HEK293 (cell line): ENCODE measurements around the gene IRF2.

Experiments
- CTCF ChIA-PET: fragments of 350-600 bp; formaldehyde crosslinking; extraction: SDS; loops from one replicate; lab custom pipeline; 2021; ENCODE audit warnings: antibody characterized with exemption; lab: Yijun Ruan, JAX
- POLR2A ChIA-PET: fragments of 300-600 bp; formaldehyde crosslinking; extraction: SDS; loops from one replicate; lab custom pipeline; 2020; ENCODE audit warnings: antibody characterized with exemption, inconsistent platforms; lab: Yijun Ruan, JAX
- H3K27ac ChIP-seq: fragments of 200-500 bp; sonication (Bioruptor generic); 2 replicates; pipeline ENCODE4 v1.5.1; 2014; ENCODE audit warnings: low read depth, low read length, control low read depth, inconsistent platforms; ENCODE audit errors: extremely low read depth
- H3K36me3 ChIP-seq, 2 experiments: fragments of 200-500 bp in 1 of 2; sonication (Bioruptor generic) in 1 of 2; 1 replicate in 1 of 2; 2 replicates in 1 of 2; pipeline ENCODE4 v1.5.1; 2014 to 2017; ENCODE audit warnings: inconsistent platforms in 2 of 2, low read length in 2 of 2; ENCODE audit not compliant: control insufficient read depth in 2 of 2, insufficient read depth in 1 of 2
- H3K4me1 ChIP-seq: fragments of 200-500 bp; sonication (Bioruptor generic); 2 replicates; pipeline ENCODE4 v1.5.1; 2014; ENCODE audit warnings: mild to moderate bottlenecking, low read length, inconsistent platforms; ENCODE audit not compliant: control insufficient read depth, insufficient read depth
- H3K4me3 ChIP-seq: 2 replicates; pipeline ENCODE4 v1.5.1; 2011; ENCODE audit warnings: low read depth, mild to moderate bottlenecking, control low read depth, low read length, moderate library complexity
- H3K9me3 ChIP-seq: fragments of 200-500 bp; sonication (Bioruptor generic); 2 replicates; pipeline ENCODE4 v1.5.1; 2014; ENCODE audit warnings: low read depth, low read length, inconsistent platforms; ENCODE audit not compliant: control insufficient read depth, insufficient read depth
- BCL11A ChIP-seq: fragments of 450-650 bp; formaldehyde crosslinking; IDR thresholded peaks from 2 replicates; pipeline ENCODE4 v1.5.1; 2016; ENCODE audit warnings: low read depth, missing biosample characterization, missing genetic modification characterization
- EGR2 ChIP-seq: fragments of 450-650 bp; formaldehyde crosslinking; IDR thresholded peaks from 2 replicates; pipeline ENCODE4 v1.5.1; 2016; ENCODE audit warnings: low read depth, missing biosample characterization, missing genetic modification characterization
- KLF9 ChIP-seq: fragments of 450-650 bp; formaldehyde crosslinking; IDR thresholded peaks from 2 replicates; pipeline ENCODE4 v1.5.1; 2016; ENCODE audit warnings: missing biosample characterization, missing genetic modification characterization, low read depth
- PRDM6 ChIP-seq: fragments of 450-650 bp; formaldehyde crosslinking; IDR thresholded peaks from 2 replicates; pipeline ENCODE4 v1.5.1; 2017; ENCODE audit warnings: missing biosample characterization, missing genetic modification characterization
- RBAK ChIP-seq: fragments of 450-650 bp; formaldehyde crosslinking; IDR thresholded peaks from 2 replicates; pipeline ENCODE4 v1.5.1; 2016; ENCODE audit warnings: missing biosample characterization, missing genetic modification characterization
- SP3 ChIP-seq: fragments of 450-650 bp; formaldehyde crosslinking; IDR thresholded peaks from 2 replicates; pipeline ENCODE4 v1.5.1; 2016; ENCODE audit warnings: missing biosample characterization, missing genetic modification characterization
- ZBTB10 ChIP-seq: fragments of 450-650 bp; formaldehyde crosslinking; IDR thresholded peaks from 2 replicates; pipeline ENCODE4 v1.5.1; 2016; ENCODE audit warnings: missing biosample characterization, missing genetic modification characterization
- ZBTB44 ChIP-seq: fragments of 450-650 bp; IDR thresholded peaks from 2 replicates; pipeline ENCODE4 v1.5.1; 2018; ENCODE audit warnings: missing biosample characterization, mild to moderate bottlenecking, missing genetic modification characterization
- ZFP37 ChIP-seq: fragments of 450-650 bp; formaldehyde crosslinking; IDR thresholded peaks from 2 replicates; pipeline ENCODE4 v1.5.1; 2016; ENCODE audit warnings: missing biosample characterization, missing genetic modification characterization
- ZNF121 ChIP-seq: fragments of 450-650 bp; formaldehyde crosslinking; IDR thresholded peaks from 2 replicates; pipeline ENCODE4 v1.5.1; 2016; ENCODE audit warnings: missing biosample characterization, missing genetic modification characterization
- ZNF16 ChIP-seq: fragments of 450-650 bp; formaldehyde crosslinking; IDR thresholded peaks from 2 replicates; pipeline ENCODE4 v1.5.1; 2016; ENCODE audit warnings: low read depth, missing biosample characterization, missing genetic modification characterization
- ZNF169 ChIP-seq: fragments of 450-650 bp; formaldehyde crosslinking; IDR thresholded peaks from 2 replicates; pipeline ENCODE4 v1.5.1; 2016; ENCODE audit warnings: missing biosample characterization, missing genetic modification characterization
- ZNF214 ChIP-seq: fragments of 450-650 bp; formaldehyde crosslinking; IDR thresholded peaks from 2 replicates; pipeline ENCODE4 v1.5.1; 2017; ENCODE audit warnings: missing biosample characterization, mild to moderate bottlenecking, missing genetic modification characterization, borderline replicate concordance
- ZNF324 ChIP-seq: fragments of 450-650 bp; formaldehyde crosslinking; IDR thresholded peaks from 2 replicates; pipeline ENCODE4 v1.5.1; 2016; ENCODE audit warnings: missing biosample characterization, missing genetic modification characterization
- ZNF37A ChIP-seq: fragments of 450-650 bp; IDR thresholded peaks from 2 replicates; pipeline ENCODE4 v1.5.1; 2018; ENCODE audit warnings: missing biosample characterization, missing genetic modification characterization
- ZNF404 ChIP-seq: fragments of 450-650 bp; formaldehyde crosslinking; IDR thresholded peaks from 2 replicates; pipeline ENCODE4 v1.5.1; 2017; ENCODE audit warnings: missing biosample characterization, missing genetic modification characterization
- ZNF433 ChIP-seq: fragments of 450-650 bp; formaldehyde crosslinking; IDR thresholded peaks from 2 replicates; pipeline ENCODE4 v1.5.1; 2016; ENCODE audit warnings: missing biosample characterization, missing genetic modification characterization, low read depth
- ZNF48 ChIP-seq: fragments of 450-650 bp; formaldehyde crosslinking; IDR thresholded peaks from 2 replicates; pipeline ENCODE4 v1.5.1; 2016; ENCODE audit warnings: missing biosample characterization, missing genetic modification characterization
- ZNF623 ChIP-seq: fragments of 450-650 bp; formaldehyde crosslinking; IDR thresholded peaks from 2 replicates; pipeline ENCODE4 v1.5.1; 2016; ENCODE audit warnings: missing biosample characterization, missing genetic modification characterization
- ZNF670 ChIP-seq: fragments of 450-650 bp; formaldehyde crosslinking; IDR thresholded peaks from 2 replicates; pipeline ENCODE4 v1.5.1; 2016; ENCODE audit warnings: missing biosample characterization, missing genetic modification characterization, low read depth
- ZNF692 ChIP-seq: fragments of 450-650 bp; formaldehyde crosslinking; IDR thresholded peaks from 2 replicates; pipeline ENCODE4 v1.5.1; 2016; ENCODE audit warnings: missing biosample characterization, missing genetic modification characterization

IRF2 gene

GRCh38 chr4:184363258-184363657, 111.1 kb downstream of the IRF2 start:
- Histone ChIP-seq H3K36me3 (no peaks in the 10 kb centered on the region), H3K4me1 (no peaks in the 10 kb centered on the region), H3K27ac (no peak overlapping the region), H3K4me3 (no peak overlapping the region), H3K9me3 (no peaks in the 10 kb centered on the region)
- CTCF ChIA-PET = interaction anchor here (0.7 kb wide), 1 partner anchor 9 kb away, joined by 3 read pairs; no protein-coding TSS in a partner anchor
- POLR2A ChIA-PET = no interaction called here
- TF ChIP-seq ZNF692 (tag by site-specific recombination) (no peak), ZNF433 (no peak), RBAK (tag by site-specific recombination) (no peak), ZNF214 (no peak), ZNF16 (tag by site-specific recombination) (no peak), KLF9 (tag by site-specific recombination) (no peak), EGR2 (no peak), ZNF169 (tag by site-specific recombination) (no peak)

GRCh38 chr4:184362396-184362795, 112.0 kb downstream of the IRF2 start:
- ChIA-PET CTCF (interaction anchor here (0.7 kb wide), 1 partner anchor 10 kb away, joined by 3 read pairs; no protein-coding TSS in a partner anchor), POLR2A (no interaction called here)
- Histone ChIP-seq H3K36me3 (no peaks in the 10 kb centered on the region), H3K4me3 (no peak overlapping the region), H3K4me1 (no peaks in the 10 kb centered on the region), H3K27ac (no peak overlapping the region), H3K9me3 (no peaks in the 10 kb centered on the region)
- no peak for TF ChIP-seq ZNF324
- no peak for TF ChIP-seq ZNF121
- TF ChIP-seq ZNF623 (tag by site-specific recombination) = no peak
- TF ChIP-seq SP3 (tag by site-specific recombination) = no peak
- no peak for TF ChIP-seq ZNF404 (tag by site-specific recombination)
- no peak for TF ChIP-seq ZNF670 (tag by site-specific recombination)
- no peak for TF ChIP-seq ZNF37A (tag by site-specific recombination)
- no peak for TF ChIP-seq PRDM6 (tag by site-specific recombination)
- TF ChIP-seq BCL11A (tag by site-specific recombination) = no peak
- no peak for TF ChIP-seq ZBTB10 (tag by site-specific recombination)
- no peak for TF ChIP-seq ZNF48 (tag by site-specific recombination)
- no peak for TF ChIP-seq ZBTB44
- no peak for TF ChIP-seq ZFP37 (tag by site-specific recombination)
